Stimulated activated CD8-positive, alpha-beta memory T cell treated with anti-CD3 and anti-CD28 coated beads, Interleukin-4, amount 100 ng/mL, for 24 hours (primary cell): ENCODE data around the gene SORCS2.

Experiments used
- DNase-seq: peaks from one replicate; pipeline ENCODE4 v3.0.0-alpha.2; 2020; ENCODE audit warnings: low read depth

SORCS2 gene

DNA sequence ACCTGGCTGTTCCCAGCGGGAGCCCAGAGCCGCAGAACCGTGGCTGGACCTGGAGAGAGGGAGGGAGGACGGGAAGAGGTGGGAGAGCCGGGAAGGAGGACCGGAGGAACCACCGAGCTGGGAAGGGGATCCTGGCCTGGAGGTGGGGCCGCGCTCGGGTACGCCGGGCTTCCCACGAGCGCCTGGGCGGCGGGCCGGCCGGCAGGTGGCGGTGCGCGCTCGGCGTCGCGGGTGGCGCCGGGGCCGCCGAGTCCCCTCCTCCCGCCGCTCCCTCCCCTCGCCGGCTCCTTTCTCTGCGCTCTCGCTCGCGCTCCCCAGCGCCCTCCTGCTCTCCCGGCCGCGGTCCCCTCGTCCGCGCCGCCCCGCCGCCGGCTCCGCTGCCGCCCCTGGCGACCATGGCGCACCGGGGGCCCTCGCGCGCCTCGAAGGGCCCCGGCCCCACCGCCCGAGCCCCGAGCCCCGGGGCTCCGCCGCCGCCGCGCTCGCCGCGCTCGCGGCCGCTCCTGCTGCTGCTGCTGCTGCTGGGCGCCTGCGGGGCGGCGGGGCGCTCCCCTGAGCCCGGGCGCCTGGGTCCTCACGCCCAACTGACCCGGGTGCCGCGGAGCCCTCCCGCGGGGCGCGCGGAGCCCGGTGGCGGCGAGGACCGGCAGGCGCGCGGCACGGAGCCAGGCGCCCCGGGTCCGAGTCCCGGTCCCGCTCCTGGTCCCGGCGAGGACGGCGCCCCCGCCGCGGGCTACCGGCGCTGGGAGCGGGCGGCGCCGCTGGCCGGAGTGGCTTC is at the start of gene SORCS2:
Gene SORCS2 (plus strand): TSS at position 287 of the 778 bp plus-strand sequence.
- DNase-seq = peak; percentile 33

DNA sequence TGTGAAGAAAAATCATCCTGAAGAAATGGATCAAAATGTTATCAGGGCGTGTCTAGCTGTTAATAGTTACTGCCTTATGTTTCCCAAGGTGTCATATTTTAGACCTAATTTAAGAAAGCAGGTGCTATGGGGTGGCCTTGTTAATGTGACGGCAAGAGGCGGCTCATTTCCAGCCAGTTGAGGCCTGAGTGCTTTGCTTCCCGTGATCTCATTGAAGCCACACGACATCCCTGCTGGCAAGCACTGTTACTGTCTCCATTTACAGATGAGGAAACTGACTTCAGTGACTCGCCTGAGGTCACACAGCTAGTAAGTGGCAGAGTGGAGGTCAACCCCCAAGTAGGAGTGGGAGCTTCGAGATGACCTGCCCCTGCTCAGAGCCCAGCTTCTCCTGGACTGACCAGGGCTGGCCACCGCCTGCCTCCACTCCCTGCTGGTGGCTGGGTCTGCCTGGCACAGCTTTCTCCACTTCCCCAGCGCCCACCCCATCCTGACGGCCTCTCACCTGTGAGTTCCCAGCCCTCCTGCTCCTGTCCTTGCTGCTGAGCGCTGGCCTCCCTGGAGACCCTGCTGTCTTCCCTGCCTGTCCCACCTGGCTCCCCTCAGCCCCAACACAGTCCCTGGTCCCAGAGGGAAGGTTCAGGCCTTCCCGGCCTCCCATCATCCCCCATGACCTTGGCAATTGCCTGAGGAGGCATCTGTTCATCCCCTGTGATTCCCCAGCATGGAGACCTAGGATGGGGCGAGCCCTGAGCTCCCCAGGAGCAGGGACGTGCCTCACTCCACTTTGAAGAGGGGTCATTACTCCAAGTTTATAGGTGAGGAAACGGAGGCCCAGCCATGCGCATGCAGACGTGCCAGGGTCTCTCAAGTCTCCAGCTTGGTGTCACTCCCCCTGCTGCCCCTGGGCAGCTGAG is 47.7 kb upstream of the SORCS2 start:
- no peak for DNase-seq

DNA sequence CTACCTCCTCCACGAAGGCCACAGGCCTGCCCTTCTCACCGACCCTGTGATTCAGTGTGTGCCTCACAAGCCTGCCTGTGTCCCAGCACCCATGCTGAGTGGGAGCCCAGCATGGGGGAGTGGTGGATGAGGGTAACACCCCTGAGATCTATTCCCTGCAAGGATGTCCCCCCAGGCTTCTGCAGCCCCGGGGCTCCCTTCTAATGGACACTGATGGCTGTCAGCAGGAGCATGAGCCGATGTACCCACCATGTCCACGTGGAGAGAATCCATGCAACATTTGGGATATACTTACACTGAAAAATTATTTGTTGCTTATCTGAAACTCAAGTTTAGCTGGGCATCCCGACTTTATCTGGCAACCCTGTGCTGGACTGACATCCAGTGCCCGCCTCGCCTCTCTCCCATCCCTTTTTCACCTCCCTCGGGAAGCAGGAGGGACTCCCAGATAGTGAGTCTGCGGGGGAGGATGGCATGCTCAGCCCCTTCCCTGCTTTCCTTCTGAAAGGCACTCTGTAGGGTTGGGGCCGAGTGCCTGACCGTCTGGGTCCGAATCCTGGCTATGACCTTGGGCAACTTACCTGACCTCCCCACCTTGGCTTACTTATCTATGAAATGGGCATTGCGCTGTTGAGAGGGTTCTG is 46.9 kb upstream of the SORCS2 start:
- no peak for DNase-seq

DNA sequence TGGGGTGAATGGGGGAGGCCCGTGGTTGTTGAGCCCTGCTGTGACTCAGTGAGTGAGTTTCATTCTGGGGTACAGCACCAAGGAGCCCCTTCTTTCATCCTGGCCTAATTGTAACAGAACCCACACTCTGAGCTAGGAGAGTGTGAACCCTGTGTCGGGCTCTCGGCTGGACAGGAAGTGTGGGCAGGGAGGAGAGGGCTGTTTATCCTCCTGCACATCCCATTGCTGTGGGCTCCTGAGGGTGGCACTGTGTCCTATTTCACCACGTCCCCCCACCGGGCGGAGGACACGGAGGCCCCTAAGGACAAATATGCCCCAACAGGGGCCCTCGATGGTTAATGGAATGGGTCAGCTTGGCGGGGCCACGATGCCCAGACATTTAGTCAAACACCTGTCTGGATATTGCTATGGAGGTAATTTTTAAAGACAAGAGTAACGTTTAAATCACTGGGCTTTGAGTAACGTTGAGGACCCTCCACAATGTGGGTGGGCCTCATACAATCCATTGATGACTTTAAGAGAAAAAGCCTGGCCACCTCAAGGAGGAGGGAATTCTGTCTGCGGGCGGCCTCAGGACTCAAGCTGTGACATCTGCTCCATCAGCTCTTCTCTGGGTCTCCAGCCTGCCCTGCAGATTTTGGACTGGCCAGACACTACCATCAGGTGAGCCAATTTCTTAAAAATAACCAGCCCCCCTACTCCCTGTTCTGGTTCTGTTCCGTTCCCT is 46.1 kb upstream of the SORCS2 start:
- DNase-seq = no peak

DNA sequence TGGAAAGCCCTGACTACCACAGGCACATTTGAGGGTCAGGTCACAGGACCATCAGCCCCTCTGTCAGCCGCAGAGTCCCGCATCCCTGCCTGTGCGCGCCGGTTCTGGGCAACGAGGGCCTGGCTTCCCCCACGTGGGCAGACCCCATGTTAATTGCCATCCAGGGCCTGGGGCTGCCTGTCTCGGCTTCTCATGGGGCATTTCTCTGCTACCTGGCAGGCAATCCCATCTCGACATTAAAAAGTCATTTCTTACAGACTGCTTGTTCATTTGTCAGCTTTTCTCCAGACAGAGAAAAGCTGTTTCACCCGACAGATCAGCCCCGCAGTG is 45.6 kb upstream of the SORCS2 start:
- no peak for DNase-seq

DNA sequence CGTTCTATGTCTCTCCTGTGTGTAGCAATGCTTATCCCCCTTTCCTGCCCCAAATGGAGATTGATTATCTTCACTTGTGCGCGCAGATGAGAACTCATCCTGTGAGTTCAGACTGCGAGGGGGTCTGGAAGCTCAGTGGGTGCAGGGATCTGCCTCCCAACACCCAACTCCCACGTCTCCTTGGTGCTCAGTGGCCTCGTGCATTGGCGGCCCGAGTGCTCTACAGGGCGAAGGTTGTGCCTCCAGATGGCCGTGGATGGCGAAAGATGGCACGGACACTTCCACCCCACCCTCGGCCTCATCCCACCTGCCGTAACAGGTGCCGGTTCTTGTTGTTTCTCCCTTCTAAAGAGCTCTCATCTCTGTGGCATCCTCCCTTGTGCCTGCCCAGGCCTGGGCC is 45.1 kb upstream of the SORCS2 start:
- DNase-seq = no peak

DNA sequence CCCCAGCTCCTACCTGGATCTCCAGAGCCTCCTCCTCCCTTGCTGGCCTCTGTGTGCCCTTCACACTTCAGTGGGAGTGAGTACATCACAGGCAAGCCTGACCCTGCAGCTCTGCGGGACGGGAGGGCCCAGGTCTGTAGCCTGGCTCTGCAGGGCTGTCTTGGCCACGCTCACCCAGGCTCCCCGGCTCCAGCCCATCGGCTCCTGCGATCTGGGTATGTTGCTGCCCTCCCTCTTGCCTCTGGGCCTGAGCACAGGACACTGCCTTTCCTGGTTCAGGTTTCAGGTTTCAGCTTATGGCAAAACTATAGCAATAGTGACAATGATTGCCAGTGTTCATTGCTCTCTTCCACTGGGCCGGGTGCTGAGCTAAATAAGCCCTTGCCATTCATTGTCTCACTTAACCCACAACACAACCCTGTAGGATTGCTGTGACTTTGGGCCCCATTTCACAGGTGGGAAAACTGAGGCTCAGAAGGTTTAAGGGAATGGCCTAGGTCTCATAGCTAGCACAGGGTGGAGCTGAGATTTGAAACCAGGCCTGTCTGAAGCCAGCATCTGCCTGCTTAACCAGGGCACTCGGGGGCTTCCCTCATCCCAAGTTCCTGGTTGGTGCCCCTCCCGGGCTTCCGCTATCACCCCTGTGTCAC is 44.6 kb upstream of the SORCS2 start:
- no peak for DNase-seq

DNA sequence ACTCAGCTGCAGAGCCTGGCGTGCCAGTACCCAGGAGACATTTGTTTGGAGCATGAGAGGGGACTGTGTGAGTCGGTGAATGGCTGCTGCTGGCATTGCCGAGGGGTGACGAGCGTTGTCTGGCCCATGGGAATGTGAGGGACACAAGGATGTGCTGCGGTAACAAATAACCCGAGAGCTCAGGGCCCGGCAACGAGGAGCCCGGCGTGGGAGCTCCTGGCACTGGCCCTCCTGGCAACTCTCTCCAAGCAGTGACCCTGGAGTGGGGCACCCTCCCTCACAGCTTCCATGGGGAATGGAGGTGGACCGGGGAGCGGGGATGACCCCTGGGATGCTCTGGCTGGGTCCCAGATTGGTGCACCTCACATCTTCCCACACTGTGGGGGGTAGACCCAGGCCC is 44.0 kb upstream of the SORCS2 start:
- no peak for DNase-seq

DNA sequence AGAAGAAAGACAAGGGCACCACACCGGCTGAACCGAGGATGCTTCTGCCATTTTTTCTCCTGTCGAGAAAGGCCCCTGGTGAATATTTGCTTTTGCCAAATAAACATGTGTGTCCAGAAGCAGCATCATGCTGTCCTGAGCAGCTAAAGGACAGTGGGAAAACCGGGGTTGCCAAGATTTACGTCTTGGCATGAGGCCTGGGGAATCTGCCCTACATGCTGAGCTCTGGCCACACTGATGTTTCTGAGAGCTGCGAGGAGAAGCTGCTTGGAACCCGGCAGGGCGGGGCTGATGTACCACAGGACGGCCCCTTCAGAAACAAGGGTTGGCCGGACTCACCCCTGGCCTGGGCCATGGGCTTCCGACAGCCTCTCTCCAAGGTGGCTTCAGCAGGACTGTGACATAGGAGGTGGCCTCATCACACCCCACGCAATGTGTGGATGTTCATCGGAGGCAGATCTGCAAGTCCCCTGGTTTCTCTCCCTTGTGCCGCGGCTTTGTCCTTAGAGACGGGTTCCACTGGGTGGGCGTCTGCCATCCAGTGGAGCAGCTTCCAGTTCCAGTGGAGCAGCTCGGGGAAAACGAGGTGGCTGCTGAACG is 42.2 kb upstream of the SORCS2 start:
- no peak for DNase-seq

DNA sequence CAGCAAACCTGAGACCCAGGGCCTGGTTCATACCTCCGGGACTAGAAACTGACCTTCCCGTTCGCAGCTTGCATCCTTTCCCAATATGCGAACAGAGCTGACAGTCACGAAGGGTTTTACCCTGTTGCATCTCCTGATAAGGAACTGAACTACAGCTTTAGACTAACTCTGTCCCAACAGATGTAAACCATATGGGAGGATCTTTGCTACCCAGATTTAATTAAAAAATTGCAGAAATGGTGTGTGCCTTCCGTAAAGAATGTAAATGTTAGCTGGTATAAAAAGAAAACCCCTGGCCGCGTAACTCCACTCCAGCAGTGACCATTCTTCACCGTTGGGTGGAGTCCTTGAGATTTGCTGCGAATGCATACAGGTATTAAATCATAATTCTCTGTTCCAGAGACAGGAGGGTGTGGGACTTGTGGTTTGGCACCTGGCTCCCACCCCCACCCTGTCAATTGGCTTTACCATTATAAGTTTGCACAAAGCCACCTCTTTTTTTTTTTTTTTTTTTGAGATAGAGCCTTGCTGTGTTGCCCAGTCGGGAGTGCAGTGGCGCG is 40.6 kb upstream of the SORCS2 start:
- no peak for DNase-seq

DNA sequence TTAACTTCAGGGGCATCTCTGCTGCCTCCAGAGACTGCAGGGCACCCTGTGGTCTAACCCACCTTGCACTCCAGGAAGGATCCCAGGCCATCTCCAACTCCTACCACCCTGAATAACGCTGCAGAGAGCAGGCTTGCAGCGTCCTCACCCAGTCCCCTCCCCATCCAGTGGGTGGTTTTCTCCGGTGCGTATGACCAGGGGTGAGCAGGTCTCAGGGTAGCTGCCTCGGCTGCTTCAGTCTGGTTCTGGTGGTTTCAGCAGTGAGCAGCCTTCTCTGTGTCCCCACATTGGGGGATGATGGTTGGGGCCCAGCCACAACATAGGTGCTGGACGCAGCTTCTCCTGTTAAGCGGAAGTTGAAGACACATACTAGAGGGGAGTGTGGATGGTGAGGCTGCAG is 38.6 kb upstream of the SORCS2 start:
- no peak for DNase-seq

DNA sequence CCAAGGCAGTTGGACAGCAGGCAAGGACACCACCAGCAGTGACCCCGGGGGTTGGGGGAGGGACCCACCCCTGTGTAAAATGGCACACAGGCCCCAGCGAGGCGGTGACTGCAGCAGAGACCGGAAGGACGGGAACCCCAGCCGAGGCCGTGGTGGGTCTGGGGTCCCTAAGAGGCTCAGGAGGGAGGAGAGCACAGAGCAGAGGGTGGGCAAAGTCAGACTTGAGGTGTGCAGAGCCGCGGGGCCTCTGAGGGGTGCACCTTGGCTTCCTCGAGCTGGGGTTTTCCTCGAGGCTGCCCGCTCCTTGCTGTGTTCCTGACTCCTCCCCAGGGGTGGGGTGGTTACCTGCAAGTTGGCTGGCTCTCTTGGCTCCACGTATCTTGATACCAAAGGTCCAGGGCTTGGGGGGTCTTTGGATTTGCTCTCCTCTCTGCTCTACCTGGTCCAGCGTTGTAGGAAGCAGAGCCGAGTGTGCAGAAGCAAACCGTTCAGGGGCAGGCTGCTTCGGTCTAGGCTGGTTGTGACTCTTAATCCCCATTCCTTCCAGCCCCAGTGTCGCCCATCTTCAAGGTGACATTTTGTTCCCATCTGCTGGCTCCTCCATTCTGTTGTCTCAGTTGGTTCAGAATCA is 37.9 kb upstream of the SORCS2 start:
- no peak for DNase-seq

DNA sequence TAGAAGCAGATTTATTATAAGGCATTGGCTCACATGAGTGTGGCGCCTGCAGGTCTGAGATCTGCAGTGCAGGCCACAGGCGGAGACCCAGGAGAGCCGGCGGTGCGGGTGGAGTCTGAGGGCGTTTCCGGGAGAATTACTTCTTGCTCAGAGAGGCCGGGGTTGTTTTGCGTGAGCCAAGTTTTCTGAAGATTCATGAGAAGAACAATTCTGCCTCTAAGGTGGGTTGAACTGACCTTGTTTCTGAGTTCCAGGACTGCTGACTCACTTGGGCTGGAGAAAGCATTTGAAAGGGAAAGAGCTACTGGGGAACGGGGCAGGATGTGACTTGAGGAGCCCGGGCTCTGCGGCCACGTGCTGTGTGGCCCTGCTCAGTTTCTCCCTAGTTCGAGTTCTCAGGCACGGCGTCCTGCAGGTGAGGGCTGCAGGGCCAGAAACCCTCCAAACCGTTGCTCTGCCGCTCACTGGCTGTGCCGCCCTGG is 36.7 kb upstream of the SORCS2 start:
- DNase-seq = no peak

DNA sequence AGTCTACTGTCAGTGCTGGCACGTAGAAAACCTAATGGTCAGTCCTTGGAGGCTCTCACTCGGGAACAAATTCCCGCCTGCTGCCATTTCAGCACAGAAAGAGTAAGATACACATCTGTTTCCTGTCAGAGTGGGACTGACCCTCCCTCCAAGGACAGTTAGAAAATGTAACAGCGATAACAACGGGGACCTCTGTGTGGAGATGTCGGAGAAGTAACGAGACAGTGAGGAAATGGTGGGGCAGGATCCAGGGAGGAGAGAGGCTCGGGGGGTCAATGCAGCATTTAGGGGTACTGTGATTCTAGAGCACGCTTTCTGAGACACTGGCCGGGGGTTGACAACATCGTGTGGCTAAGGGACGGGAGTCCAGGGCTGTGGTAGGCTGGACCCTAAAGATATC is 36.0 kb upstream of the SORCS2 start:
- no peak for DNase-seq

DNA sequence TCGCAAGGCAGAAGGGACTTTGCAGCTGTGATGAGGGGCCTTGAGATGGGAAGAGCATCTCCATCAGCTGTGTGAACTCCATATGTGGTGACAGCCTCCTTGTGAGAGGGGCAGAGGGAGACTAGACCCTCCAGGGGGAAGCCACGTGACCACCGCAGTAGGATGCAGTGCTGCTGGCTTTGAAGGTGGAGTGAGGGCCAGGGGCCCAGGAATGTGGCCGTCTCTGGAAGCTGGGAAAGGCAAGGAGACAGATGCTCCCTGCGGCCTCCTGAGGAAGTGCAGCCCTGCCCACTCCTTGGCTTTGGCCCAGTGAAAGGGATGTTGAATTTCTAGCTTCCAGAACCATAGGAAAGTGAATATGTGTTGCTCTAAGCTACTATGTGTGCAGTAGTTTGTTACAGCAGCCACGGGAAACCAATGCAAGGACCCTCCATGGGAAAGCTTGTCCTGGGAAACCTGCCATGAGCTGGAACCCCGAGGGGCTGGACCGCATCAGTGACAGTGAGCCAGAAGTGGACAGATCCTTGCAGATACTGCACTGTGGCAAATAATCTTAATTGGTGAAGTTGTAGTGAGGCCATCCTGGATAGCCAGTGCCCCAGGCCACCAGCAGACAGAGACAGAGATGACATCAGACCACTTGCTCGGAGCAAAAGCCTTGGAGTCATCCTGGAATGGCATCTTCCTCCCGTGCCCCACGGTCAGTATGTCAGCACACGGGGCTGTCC is 35.4 kb upstream of the SORCS2 start:
- no peak for DNase-seq

DNA sequence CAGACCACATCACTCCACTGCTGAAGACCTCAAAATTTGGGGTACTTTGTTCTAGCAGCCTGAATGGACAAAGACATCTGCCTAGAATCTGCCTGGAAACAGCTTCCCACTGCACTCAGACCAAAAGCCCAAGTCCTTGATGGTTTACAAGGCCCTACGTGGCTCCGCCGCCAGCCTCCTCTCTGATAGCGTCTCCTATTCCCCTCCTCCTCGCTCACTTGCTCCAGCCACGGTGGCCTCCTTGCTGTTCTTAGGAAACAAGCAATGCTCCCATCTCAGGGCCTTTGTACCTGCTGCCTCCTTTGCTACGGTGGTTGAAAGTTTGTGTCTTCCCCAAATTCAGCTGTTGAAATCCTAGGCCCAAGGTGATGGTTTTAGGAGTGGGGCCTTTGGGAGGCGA is 34.7 kb upstream of the SORCS2 start:
- DNase-seq = no peak

DNA sequence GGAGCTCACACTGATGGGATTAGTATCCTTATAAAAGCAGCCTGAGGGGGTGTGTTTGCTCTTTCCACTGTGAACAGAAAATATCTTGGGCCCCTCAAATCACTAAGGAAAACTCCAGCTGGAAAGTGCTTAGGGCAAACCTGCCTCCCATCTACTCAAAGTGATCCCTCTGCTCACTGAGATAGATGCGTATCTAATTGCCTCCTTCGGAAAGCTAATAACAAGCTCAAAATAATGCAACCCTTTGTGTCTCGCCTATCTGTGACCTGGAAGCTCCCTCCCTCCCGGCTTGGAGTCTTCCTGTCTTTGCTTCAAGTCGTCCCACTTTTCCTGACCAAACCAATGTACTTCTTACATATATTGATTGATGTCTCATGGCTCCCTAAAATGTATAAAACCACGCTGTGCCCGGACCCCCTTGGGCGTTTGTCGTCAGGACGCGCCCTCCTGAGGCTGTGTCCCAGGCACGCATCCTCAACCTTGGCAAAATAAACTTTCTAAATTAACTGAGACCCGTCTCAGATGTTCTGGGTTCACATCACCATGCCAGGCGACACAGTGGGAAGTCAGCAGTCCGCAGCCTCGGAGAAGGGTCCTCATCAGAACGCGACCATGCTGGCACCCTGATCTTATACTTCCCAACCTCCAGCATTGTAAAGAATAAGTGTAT is 34.1 kb upstream of the SORCS2 start:
- no peak for DNase-seq

DNA sequence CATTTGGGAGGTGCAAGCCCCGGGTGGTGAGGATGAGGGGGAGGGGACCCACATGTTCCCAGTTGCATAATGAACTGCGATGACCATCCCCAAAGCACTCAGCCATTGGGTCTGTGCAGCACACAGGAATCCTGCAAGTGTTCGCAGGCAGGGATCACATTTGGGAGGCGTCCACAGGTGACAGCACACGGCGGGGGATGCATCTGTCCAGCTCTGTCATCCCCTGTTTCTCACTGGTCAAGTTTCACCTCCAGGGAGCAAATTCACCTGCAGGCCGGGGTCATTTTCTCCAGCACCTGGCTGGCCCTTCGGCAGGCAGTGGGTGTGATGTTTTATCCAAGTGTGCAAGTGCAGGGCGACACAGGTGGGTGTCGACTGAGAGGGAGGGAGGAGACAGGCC is 33.3 kb upstream of the SORCS2 start:
- DNase-seq = no peak

DNA sequence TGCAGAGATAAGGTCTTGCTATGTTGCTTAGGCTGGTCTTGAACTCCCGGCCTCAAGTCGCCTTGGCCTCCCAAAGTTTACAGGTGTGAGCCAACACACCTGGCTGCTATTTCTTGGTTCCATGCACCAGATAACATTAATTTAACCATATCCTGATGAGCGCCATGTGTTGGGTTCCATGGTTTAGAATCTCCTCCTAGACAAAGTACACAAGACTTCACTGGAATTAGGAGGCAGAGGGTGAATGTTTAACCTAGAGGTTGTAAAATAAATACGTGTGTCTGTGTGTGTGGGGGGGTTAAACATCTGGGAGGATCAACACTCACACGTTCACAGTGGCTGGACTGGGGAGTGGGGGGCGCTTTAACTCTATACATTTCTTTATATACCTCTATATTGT is 32.4 kb upstream of the SORCS2 start:
- DNase-seq = no peak
